ENCODE measurements around the gene SHROOM3. TPM values are rescaled to one million over a fixed set of nuclear protein-coding genes. Genes with fewer than 3 reads are reported as not detected.

The SHROOM3 gene
- total RNA-seq, 1 donor from 2014 or later: 0.51 TPM

DNA sequence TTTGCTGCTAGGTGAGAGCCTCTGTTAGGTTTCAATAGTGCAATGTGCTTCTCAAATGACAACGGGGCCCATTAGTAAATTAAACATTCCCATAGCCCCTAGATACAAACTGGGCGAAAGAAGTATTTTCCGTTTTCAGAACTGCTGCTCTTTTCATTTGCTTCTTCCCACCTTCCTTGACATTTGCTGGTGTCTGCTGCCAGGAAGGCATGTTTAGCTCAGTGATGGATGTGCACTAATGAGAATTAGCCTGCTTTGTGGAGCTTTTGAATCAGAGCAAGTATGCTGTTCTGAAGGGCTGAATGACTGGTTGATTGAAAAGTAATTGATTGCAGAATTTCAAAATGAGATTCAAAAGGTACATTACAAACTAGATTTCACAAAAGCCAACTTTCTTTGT lies 57.0 kb downstream of the SHROOM3 start:
- no peak for DNase-seq (ENCODE audit: low spot score)

DNA sequence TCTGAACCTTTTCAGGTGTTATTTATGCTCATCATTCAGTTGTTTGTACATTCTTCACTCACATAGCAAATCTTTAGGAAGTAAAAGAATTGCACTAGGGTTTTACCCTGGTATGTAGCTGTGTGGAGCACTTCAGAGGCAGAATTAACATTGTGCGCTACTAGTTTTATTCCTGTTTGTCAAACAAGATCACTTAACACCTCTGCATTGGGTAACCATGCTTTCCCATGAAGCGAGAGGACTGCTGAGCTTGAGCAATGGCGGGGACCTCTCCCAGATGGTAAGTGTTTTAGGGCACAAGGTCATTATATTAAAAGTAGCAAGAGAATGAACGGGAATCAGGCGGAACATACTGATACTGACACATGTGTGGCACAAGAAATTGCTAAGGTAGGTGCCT lies 59.2 kb downstream of the SHROOM3 start:
- DNase-seq (ENCODE audit: low spot score): no peak

DNA sequence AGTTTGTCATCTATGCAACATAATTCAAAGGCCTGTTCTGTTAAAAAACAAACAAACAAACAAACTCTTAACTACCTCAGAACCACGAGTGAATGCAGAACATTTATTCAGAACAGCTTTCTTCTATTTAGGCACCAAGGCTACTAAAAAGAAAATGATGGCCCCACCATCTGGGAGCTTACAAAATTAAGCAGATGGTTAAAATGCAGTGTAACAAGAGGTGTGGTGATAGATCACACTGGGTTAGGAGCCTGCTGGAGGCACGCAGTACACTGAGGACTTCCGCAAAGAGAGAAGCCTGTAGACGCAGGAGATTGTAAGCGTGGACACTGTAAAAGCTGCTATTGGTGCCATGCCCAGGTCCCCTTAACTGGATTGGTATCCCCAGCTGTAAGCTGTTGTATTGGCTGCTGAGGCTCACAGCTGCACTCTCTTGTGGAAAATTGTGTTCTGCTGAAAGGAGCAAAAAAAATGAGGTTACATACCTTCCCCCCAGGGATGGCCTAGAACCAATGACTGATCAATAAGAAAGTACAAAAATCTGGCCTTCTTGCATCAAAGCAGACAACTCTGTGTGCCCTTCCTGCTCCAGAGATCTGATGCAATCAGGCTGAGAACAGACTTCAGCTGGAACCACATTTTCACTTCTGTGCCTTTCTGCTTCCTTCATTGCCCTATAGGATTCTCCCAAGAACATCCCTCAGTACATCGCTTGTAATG lies 60.0 kb downstream of the SHROOM3 start:
- no peak for DNase-seq (ENCODE audit: low spot score)

DNA sequence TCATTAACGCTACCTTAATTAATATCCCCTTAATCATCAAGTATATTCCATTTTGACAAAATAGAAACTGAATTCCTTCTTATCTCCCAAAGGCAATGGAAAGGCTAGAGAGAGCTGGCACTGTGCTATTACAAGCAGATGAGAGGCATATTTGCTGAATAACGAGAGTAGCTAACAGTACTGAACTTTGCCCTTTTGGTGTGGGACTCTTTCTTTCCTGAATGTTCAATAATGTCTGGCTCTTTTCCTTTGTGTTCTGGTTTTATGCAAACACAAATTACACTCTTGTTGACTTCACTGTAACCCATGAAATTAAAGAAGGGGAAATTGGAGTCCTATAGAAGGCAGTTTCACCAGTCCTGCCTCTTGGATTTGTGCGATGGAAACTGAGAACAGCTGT lies 63.5 kb downstream of the SHROOM3 start:
- no peak for DNase-seq (ENCODE audit: low spot score)

DNA sequence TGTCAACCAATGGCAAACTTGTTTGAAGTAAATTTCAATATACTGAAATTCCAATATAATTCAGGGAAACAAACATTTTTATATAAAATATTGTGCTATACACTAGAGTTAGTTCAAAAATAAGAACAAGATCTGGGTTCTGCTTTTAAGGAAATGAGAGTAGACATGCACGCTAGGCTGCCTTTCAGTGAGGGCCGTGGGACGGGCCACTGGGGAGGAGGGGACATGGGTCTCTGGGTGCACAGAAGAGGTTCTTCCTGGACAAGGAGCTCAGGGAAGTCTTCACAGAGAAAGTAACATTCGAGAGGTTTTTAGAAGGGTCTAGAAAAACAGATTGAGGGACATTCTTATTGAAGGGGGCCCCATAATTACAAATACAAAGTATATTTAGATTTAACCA lies 64.4 kb downstream of the SHROOM3 start:
- no peak for DNase-seq (ENCODE audit: low spot score)

DNA sequence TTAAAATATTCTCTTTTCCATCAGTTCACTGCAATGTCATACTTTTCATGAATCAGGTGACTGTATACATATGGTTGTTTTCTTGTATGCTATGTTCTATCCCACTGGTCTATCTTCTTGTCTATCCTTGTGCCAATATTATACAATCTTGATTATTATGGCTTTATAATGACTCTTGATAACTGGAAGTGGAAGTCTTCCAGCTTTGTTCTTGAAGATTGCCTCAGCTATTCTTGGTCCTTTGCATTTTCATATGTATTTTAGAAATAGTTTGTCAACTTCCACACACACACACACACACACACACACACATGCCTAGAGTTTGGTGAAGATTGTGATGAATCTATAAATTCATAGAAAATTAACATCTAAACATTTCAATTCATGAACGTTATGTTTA lies 67.9 kb downstream of the SHROOM3 start:
- DNase-seq (ENCODE audit: low spot score): no peak

DNA sequence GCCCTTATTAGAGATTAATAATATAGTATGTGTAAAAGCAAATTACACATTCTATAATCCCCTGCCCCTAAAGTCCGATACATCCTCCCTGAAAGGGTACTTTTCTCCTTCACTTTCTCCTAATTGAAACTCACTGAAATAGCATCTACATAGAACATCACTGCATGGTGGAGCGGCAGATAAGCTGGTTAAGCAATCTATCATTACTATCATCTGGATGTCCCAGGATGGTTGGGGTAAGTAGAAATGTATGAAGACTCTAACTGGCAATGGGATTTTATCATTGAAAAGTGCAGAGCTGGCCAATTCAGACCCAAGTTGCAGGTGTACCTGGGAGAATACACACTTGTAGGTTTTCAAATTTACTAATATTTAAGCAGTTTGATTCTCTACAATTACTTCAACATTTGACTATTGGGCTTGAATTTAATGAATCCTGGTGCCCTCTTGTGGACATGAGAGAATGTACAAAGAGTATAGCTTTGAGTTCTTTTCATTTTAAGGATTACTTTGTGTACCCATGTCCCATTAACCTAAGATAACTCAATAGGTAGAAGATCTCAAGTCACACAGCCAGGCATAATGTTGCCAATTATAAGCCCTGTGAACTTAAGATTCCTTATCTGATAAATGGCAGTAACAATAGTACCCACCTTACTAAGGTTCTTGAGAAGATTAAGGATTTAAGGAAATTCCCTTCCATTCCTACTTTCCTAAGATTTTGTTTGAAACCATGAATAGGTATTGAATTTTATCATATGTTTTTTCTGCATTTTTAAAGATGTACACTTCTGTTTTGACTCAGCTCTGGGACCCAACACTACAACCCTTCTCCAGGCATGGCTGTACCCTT lies 69.8 kb downstream of the SHROOM3 start:
- no peak for DNase-seq (ENCODE audit: low spot score)

DNA sequence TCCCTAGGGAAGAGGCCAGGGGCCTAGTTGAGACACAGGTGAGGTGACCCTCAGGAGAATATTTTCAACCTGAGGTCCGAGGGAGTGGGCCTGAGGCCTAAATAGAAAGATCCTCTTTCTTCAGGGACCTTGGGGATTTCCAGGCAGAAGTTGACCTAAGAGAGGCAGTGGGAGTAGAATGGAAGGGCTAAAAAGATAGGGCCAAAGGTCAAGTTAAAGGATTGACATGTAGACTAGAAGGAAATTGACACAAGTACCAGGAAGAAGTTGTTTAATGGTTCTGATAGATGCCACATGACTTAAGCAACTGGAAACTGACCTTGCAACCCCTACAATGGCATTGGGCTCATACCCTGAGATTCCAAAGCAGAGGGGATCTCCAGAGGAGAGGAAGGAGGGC lies 76.9 kb downstream of the SHROOM3 start:
- DNase-seq (ENCODE audit: low spot score): no peak

DNA sequence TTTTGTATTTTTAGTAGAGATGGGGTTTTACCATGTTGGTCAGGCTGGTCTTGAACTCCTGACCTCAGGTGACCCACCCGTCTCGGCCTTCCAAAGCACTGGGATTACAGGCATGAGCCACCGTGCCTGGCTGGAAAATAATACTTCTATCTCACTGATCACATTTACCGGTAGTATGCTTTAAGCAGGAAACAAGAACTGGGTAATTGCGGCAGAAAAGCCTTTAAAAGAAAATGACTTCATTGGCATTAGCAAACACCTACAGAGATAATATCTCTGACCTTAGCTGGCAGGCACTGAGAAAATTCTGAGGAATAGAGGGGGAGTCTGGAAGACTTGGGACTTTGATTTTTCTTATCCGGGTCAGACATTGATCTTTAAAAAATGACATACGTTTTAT lies 78.5 kb downstream of the SHROOM3 start:
- DNase-seq (ENCODE audit: low spot score): no peak

DNA sequence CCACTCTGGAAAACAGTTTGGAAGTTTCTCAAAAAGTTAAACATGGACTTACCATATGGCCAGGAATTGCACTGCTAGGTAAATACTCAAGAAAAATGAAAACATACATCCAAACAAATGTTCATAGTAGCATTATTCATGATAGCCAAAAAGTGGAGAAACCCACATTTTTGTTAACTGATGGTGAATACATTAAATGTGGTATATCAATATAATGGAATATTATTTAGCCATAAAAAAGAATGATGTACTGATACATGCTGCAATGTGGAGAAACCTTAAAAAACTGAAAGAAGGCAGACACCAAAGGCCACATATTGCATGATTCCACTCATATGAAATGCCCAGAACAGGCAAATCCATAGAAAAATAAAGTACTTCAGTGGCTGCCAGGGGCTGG lies 79.1 kb downstream of the SHROOM3 start:
- DNase-seq (ENCODE audit: low spot score): no peak

DNA sequence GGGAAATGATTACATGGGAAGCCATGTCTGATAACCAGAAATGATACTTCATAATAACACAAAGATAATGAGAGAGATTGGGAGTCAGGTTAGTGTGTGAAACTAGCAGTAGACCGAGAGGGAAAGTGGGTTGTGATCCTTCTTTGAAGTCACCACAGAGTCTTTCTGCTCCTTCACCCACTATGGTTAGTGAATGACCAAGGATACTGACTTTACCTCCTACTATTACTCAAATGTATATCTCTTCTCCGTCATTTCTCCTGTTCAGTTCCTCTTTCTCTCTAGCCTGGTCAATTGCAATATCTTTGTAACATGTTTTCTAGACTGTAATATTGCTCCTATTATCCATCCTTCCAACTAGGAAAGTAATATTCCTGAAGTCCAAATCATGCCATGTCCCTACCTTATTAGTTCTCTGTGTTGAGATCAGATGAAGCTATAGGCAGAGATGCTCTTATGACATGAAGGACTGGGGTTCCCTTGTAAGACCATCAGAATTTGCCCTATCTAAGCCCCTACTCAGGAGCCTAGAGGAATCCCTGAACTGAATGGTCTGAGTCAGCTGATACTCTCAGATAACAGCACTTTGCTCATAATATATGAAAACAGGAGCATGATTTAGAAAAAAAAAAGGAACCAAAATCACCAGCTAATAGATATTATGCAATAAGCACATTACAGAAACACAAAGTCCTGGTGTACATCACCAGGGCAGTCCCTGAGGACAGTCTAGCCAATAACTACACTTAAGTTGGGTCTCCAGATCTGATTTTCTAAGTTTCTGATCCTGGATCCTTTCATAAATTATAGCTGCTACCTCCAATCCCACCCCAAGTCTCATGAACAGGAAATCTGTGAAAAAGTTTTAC lies 81.2 kb downstream of the SHROOM3 start:
- DNase-seq (ENCODE audit: low spot score): no peak

DNA sequence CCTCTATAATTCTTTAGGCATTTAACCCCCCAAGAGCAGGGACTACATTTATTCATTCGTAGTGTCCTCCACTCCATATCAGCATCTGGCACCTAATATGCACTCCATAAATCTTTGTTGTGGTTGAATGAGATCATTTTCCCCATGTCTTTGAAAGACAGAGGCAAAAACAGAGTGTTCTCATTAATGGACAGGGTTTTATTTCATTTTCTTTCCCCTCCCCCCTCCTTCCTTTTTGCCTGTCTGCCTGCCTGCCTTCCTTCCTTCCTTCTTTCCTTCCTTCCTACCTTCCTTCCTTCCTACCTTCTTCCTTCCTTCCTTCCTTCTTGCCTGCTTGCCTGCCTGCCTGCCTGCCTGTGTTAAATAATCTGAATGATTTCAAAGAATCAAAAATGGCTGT lies 83.2 kb downstream of the SHROOM3 start:
- DNase-seq (ENCODE audit: low spot score): no peak

DNA sequence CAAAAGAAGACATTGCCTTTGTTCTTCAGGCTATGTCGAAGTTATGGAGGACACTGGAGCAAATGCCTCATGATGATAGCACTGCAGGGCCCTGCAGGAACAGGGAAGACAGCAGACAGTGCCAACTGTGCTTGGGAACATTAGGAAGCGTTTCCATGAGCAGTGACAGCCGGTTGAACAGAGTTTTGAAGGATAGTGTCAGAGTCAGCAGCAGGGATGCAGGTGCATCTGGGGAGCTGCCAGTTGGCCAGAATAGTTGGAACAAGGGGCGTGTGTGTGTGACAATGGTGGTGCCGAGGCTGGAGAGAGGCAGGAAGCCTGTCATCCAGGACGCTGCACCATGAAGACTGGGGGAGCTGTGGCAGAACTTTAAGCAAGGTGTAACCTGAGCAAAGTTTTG lies 88.6 kb downstream of the SHROOM3 start:
- no peak for DNase-seq (ENCODE audit: low spot score)

DNA sequence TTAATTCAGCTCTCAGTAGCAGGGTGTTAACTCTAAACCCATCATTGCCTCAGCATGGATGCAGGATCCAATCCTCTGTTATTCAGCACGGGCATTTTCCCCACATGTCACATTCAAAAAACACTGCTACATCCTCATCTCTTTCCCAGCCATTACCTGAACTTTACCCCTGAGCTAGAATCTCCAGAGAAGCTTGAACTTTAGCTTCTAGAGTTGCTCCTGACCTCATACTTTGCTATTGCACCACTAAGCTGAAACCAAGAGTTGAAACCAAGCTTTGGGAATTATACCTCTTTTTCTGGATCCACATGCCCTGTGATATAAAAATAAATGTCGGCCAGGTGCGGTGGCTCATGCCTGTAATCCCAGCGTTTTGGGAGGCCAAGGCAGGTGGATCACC lies 90.7 kb downstream of the SHROOM3 start:
- no peak for DNase-seq (ENCODE audit: low spot score)

DNA sequence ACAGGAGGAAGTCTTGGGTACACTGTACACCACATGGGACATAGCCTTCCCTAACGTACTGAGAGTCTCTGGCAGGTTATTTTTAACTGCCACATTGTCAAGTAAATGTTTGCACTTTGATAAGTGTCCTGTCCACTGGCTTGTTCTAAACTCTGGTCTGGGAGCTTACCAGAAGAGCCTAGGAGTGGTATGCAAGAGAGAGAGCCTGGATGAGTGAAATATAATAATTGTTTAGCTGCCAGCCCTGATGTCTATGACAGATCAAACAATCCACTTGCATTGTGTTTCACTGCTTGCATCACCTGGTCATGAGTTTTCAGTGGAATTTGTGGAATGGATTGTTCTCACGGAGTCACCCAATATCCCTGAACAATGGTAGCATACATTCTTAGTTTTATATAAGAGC lies 91.6 kb downstream of the SHROOM3 start:
- DNase-seq (ENCODE audit: low spot score): no peak

DNA sequence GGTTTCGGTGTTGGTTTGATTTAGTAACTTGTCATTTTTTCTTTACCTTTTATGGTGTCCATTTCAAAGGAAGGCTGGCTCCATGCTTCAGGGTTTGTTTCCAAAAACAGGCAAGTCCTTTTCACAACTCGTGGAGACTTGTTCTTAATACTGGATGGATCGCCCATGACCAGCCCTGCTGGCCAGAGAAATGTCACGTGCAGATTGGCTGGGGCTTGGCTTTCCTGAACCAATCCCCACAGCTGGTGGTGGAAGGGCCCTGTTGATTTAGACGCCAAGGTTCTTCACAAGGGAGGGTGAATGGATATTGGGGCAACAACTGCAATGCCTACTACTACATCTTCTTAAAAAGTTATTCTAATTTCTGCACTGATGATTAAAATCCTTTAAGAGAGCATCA lies 92.6 kb downstream of the SHROOM3 start:
- DNase-seq (ENCODE audit: low spot score): no peak

DNA sequence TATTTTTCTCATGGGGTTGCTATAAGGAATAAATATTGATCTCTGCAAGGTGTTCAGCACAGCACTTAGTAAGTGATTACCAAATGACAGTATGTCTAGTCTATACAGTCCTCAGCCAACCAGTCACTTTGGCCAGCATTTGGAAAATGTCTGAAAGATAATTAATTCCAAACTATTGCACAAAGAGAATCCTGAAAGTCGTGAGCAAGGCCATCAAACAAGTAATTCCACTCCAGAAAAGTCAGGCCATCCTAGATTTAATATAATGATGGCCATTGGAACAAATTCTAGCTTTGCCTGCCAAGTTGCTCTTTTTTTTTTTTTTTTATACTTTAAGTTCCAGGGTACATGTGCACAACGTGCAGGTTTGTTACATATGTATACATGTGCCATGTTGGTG lies 96.6 kb downstream of the SHROOM3 start:
- DNase-seq (ENCODE audit: low spot score): no peak

DNA sequence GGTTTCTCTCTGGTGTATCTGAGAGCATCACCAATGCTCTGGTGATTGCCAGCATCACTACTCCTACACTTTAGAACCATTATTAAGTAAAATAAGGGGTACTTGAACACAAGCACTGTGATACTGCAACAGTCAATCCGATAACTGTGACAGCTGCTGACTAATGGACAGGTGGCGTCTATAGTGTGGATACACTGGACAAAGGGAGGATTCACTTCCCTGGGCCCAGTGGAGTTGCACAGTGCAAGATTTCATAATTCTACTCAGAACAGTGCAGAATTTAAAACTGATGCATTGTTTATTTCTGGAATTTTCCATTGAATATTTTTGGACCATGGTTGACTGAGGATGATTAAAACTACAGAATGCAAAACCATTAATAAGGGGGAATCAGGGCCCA lies 97.8 kb downstream of the SHROOM3 start:
- DNase-seq (ENCODE audit: low spot score): no peak

DNA sequence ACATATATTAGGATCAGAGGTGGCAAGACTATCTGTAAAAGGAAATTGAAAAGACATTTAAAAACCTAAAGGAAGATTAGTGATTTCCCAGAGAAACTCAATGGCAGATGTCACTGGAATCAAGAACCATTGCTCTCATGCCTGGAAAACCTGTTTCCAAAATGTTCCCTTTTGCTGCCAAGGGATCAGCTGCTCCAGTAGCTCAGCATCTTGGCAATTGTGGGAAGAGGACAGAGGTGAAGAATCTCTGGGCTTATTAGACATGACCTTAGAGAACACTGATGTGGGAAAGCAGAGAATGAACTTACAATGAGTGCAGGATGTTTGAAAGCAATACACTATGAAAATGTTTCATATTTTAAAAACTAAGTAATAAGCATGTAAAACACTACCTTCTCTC lies 98.3 kb downstream of the SHROOM3 start:
- DNase-seq (ENCODE audit: low spot score): no peak

DNA sequence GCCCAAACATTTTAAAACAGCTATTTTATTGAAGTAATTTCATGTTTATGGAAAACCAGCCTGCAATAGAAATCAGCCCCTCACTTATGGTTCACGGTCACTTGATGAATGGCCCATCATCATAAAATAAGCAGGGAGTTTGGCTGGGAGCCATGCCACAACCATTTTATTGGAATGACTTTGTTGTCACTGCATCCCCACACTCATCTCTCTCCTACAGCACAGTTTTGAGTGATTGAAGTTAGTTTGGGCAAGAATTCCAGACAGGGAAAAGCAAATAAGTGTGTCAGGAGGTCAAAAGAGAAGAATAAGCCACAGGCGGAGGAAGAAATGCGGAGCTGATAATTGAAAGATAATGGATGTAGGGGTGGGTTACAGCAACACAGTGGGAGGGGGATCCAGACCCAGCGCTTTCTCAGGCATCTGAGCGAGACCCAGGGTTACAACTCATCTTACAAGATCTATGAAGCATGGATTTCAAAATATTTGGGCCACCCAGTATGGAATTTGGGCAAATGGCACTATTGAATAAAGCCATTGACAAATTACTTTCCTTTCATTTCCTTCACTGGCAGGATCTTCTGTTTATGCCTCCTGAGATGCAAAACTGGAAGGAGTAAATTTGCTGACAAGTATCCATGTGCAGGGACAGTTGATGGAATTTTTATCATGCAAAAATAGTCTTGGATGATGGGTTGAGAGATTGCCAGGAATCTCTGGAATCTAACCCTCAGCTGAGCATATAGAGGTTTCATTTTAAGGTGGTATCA lies 100.8 kb downstream of the SHROOM3 start:
- no peak for DNase-seq (ENCODE audit: low spot score)

DNA sequence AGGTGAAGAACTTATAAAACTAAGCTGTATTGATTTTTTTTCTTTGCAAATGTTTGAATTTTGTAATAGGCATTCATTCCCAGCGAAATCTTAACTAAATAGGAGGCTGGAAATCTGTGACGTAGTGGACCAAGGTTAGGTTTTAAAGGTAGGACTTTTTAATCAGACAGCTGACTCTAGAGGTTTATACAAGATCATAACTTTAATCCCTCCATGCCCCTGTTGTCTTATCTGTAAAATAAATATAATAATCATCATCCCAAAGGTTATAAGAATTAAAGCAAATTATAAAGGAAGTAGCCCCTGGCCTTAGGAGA lies 101.3 kb downstream of the SHROOM3 start:
- DNase-seq (ENCODE audit: low spot score): no peak
